Measurements from ENCODE around the gene RGS10. TPM values are rescaled to one million over a fixed set of nuclear protein-coding genes. Genes with fewer than 3 reads are reported as not detected.

The RGS10 gene
- total and polyA plus RNA-seq, 10 of the 15 experiments (the other 5 are each of a cell fraction or from before 2014, with no cell fraction given): 72.8 to 193 (median 127) TPM

DNA sequence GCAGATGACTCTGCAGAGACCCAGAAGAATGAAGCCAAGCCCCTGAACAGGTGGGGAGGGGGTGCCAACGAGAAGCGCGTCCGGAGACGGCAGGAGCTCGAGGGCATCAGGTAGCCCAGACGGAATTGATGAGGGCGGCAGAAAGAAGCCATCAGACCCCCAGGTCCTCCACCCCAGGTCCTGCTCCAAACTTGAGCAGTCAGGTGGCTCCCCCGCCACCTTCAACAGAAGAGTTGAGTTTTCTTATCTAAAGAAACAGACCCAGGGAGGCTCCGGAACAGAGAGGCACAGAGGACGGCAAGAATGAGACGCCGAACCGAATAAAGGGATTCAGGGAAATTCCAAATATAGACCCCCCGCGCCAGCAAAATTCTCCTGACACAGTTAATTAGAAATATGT lies 22.2 kb downstream of the RGS10 start (continued):
- TF ChIP-seq, protein P1, sequence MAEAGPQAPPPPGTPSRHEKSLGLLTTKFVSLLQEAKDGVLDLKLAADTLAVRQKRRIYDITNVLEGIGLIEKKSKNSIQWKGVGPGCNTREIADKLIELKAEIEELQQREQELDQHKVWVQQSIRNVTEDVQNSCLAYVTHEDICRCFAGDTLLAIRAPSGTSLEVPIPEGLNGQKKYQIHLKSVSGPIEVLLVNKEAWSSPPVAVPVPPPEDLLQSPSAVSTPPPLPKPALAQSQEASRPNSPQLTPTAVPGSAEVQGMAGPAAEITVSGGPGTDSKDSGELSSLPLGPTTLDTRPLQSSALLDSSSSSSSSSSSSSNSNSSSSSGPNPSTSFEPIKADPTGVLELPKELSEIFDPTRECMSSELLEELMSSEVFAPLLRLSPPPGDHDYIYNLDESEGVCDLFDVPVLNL (IDR thresholded peaks at IDR 0.05; ENCODE audit: low read depth, low read length): no peak
- TF ChIP-seq, protein P2, sequence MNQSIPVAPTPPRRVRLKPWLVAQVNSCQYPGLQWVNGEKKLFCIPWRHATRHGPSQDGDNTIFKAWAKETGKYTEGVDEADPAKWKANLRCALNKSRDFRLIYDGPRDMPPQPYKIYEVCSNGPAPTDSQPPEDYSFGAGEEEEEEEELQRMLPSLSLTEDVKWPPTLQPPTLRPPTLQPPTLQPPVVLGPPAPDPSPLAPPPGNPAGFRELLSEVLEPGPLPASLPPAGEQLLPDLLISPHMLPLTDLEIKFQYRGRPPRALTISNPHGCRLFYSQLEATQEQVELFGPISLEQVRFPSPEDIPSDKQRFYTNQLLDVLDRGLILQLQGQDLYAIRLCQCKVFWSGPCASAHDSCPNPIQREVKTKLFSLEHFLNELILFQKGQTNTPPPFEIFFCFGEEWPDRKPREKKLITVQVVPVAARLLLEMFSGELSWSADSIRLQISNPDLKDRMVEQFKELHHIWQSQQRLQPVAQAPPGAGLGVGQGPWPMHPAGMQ (IDR thresholded peaks at IDR 0.05; ENCODE audit: borderline replicate concordance): no peak
- no peak for TF ChIP-seq FOXK2 (IDR thresholded peaks at IDR 0.05)
- no peak for TF ChIP-seq GATAD2B (conservative IDR thresholded peaks at IDR 0.05; ENCODE audit: low read depth)
- TF ChIP-seq LARP7 (IDR thresholded peaks at IDR 0.05): no peak
- no peak for TF ChIP-seq HDGF (IDR thresholded peaks at IDR 0.05)
- TF ChIP-seq FOS (IDR thresholded peaks at IDR 0.05; ENCODE audit: borderline replicate concordance, extremely low read depth, insufficient read length): no peak
- TF ChIP-seq USF2 (IDR thresholded peaks at IDR 0.05; ENCODE audit: borderline replicate concordance, low read depth, low read length): no peak
- TF ChIP-seq POLR2AphosphoS5 (IDR thresholded peaks at IDR 0.05; ENCODE audit: low read length): no peak
- TF ChIP-seq NR2F1 (conservative IDR thresholded peaks at IDR 0.05): no peak
- TF ChIP-seq SRF (IDR thresholded peaks at IDR 0.05; ENCODE audit: low read depth in 2 of 2, low read length in 2 of 2): no peak
